Measurements from ENCODE around the gene FXYD3.

Gene FXYD3

GRCh38 chr19:35153701-35154524, 38.3 kb downstream of the FXYD3 start:
- DNase-seq: peak in 2 of 10 donors; percentile 77 to 80
- intact Hi-C loops (cut with DNase I): no loop called here

- peak in 2 of 10 donors; percentile 84 to 86 for DNase-seq
- intact Hi-C loops (cut with DNase I): no loop called here
These were observed 39.1 kb downstream of the FXYD3 start, which contains the start of gene FXYD5 for GRCh38 chr19:35154525-35155406. Gene FXYD5, plus strand, starts transcription at chr19:35154735. Its CDS starts 816 bp downstream, at chr19:35155551.

GRCh38 chr19:35155441-35155840, 39.8 kb downstream of the FXYD3 start:
- intact Hi-C loops (cut with DNase I): no loop called here
- peak in 2 of 10 donors; percentile 61 to 72 for DNase-seq

GRCh38 chr19:35155981-35156672, 40.5 kb downstream of the FXYD3 start:
- intact Hi-C loops (cut with DNase I): no loop called here
- peak in 1 of 10 donors; percentile 21 for DNase-seq

- intact Hi-C loops (cut with DNase I): no loop called here
- DNase-seq: peak in 1 of 10 donors; percentile 30
These were observed 41.0 kb downstream of the FXYD3 start for GRCh38 chr19:35156673-35157014.

GRCh38 chr19:35157431-35157830, 41.8 kb downstream of the FXYD3 start:
- peak in 1 of 10 donors; percentile 29 for DNase-seq
- intact Hi-C loops (cut with DNase I): no loop called here

- DNase-seq: no peak
- intact Hi-C loops (cut with DNase I): no loop called here
These were observed 44.0 kb downstream of the FXYD3 start for GRCh38 chr19:35159606-35160005.

- intact Hi-C loops (cut with DNase I): no loop called here
- no peak for DNase-seq
These were observed 45.2 kb downstream of the FXYD3 start for GRCh38 chr19:35160629-35161433.

- intact Hi-C loops (cut with DNase I): no loop called here
- no peak for DNase-seq
These were observed 45.8 kb downstream of the FXYD3 start for GRCh38 chr19:35161434-35161743.

- no peak for DNase-seq
- intact Hi-C loops (cut with DNase I): no loop called here
These were observed 47.1 kb downstream of the FXYD3 start for GRCh38 chr19:35162471-35163326.

GRCh38 chr19:35164418-35164817, 48.8 kb downstream of the FXYD3 start:
- intact Hi-C loops (cut with DNase I): no loop called here
- DNase-seq: no peak

GRCh38 chr19:35165200-35166058, 49.8 kb downstream of the FXYD3 start:
- intact Hi-C loops (cut with DNase I): no loop called here
- no peak for DNase-seq

- no peak for DNase-seq
- intact Hi-C loops (cut with DNase I): no loop called here
These were observed 50.8 kb downstream of the FXYD3 start for GRCh38 chr19:35166100-35167063.

GRCh38 chr19:35167251-35168119, 51.9 kb downstream of the FXYD3 start:
- DNase-seq: no peak
- intact Hi-C loops (cut with DNase I): no loop called here

GRCh38 chr19:35168196-35168595, 52.6 kb downstream of the FXYD3 start:
- DNase-seq: no peak
- intact Hi-C loops (cut with DNase I): no loop called here
